GM19099 (cell line): Measurements from ENCODE around the gene HSD17B2.

Experiments used
- POLR2A ChIP-seq: IDR thresholded peaks from 3 replicates; pipeline ENCODE4 v1.6.1; 2011; ENCODE audit warnings: low read depth; ENCODE audit not compliant: insufficient read length; ENCODE audit errors: extremely low read depth

Gene HSD17B2

DNA sequence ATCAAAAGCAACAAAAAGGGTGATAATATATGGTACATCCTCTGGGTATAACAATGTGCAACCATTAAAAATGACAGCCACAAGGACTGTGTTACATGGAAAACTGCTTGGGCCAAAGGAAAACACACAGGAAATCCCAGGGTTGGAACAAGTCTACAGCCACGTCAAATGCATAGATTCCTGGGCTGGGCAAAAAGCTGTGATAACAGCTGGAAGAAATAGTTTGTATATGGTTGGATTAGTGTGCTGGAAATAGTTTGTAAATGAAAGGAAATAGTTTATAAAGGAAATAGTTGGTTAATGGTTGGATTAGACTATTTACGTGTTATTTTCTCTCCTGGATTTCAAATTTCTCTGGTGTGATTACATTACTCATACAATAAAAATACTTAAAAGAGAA lies 2.6 kb downstream of the HSD17B2 start:
- no peak for TF ChIP-seq POLR2A

GRCh38 chr16:82040296-82040695 lies 5.2 kb downstream of the HSD17B2 start:
- no peak for TF ChIP-seq POLR2A

DNA sequence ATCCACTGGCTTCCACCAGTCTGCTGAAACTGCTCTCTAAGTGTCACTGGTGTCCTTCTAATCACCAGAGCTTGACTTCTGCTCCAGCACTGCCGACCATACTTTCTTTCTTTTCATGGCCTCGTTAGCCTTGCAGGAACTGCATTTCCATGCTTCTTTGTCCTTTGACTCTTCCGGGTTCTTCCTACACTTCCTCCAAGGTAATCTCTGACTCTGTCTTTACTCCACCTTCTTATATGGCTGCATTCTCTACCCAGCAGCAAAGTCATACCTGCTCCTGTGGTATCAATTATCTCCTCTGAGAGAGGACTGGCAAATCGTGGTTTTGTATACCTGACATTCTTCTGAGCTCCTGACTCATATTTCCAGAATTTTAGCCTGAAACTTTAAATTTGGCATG lies 6.5 kb downstream of the HSD17B2 start:
- TF ChIP-seq POLR2A = no peak

DNA sequence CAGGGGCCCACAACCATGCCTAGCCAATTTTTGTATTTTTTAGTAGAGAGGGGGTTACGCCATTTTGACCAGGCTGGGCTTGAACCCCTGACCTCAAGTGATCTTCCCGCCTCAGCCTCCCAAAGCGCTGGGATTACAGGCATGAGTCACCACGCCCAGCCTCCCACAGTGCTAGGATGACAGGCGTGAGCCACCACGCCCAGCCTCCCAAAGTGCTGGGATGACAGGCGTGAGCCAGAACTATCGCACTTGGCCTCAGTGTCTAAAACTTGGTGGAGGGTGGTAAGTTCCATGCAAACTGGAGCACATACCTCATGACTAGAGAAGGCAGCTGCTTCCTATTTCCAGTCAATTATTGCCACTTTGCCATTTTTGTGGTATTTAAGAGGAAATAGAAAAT lies 7.1 kb downstream of the HSD17B2 start:
- no peak for TF ChIP-seq POLR2A

DNA sequence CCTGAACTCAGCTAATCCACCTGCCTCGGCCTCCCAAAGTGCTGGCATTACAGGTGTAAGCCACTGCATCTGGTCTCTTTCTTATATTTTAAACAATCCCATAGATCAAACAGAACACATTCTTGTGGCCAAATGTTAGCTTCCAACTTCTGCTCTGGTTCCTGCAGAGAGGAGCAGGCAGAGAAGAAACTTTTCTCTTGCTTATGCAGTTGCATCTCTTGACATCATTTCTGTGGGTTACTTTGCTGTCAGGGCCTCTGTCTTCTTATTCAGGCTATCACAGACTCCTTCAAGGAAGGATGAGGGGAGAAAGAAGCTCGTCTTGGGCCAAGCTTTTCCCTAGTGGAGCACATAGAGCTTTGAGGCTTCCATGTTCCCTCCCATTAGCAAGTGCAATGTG lies 7.8 kb downstream of the HSD17B2 start:
- no peak for TF ChIP-seq POLR2A

GRCh38 chr16:82043680-82044584 lies 8.9 kb downstream of the HSD17B2 start:
- no peak for TF ChIP-seq POLR2A

DNA sequence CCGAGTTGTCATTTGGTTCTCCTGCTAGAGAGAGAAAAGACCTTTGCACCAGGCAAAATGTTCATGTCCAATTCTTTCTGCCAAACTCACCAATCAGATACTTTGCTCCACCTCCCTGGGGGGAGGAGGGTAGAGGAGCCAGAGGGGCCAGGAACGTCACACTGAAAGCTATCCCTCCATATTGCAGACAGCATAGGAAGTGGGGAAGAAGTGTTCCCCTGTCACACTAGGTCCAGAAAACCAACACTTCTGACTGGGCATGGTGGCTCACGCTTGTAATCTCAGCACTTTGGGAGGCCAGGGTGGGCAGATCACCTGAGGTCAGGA lies 9.5 kb downstream of the HSD17B2 start:
- no peak for TF ChIP-seq POLR2A

DNA sequence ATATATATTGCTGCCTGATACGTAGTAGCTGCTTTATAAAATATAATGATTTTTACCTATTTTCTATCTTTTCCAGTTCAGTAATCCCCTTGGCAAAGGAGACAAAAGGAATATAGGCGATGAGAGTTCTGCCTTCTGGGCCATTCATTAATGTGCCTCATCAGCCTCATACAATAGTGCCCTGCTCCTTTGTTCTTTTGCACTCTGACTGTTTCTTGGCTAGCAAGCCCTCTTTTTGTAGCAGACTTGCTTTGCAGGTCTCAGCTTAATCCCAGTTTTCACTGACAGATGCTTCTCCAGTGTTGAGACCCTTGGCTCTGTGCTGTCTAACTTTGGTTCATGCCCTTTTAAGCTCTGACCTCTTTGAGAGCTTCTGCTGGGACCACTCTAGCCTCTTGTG lies 10.4 kb downstream of the HSD17B2 start:
- TF ChIP-seq POLR2A = no peak

GRCh38 chr16:82046541-82046940 lies 11.5 kb downstream of the HSD17B2 start:
- TF ChIP-seq POLR2A = no peak

DNA sequence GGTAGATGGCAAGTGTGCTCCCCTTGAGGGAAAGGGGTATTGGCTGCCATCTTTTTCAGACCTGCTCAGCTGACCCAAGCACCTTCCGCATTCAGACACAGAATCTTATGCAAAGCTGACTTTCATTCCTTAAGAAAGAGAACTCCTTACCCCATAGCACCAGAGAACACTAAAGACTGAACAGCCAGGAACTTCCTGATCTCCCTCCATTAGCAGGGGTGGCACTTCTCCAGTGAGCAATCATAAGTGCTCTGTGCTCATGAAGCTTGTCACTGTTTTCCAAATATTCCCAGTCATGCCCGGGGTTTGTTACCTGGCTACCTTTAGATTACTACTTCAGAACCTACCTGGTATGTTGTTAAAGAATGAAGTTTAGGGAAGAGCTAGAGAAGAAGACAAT lies 11.9 kb downstream of the HSD17B2 start:
- no peak for TF ChIP-seq POLR2A

DNA sequence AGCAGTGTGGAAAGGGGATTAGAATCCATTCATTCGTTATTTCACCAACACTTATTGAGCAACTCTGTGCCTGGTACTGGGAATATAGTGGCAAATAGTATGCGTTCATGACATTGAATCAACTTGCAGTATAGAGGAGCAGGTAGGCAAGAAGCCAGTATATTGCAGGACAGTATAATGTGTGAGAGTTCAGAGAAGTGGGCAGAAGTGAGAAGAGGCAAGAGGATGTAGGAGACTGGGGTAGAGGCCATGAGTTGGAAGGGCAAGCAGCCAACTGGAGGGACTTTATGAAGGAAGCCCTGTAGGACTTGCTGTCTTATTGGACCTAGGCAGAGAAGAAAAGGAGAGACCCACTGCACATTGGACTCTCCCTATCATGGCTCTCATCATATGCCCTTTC lies 12.3 kb downstream of the HSD17B2 start:
- TF ChIP-seq POLR2A = no peak

DNA sequence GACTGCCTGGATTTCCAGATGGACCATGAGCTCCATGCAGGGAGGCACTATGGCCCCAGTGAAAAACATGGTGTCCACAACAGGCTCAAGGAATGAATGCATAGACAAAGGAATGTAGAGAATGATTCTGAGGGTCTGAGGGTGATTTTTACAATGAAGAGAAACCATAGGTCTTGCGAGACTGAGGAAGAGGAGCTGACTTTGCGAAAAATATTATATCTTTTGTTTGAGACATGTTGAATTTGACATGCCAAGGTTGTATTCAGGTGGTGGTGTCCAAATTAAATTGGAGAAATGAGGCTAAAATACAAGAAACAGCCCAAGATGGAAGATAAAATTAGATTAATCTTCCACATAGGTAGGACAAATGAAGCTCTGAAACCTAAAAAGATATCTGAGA lies 12.7 kb downstream of the HSD17B2 start:
- no peak for TF ChIP-seq POLR2A

DNA sequence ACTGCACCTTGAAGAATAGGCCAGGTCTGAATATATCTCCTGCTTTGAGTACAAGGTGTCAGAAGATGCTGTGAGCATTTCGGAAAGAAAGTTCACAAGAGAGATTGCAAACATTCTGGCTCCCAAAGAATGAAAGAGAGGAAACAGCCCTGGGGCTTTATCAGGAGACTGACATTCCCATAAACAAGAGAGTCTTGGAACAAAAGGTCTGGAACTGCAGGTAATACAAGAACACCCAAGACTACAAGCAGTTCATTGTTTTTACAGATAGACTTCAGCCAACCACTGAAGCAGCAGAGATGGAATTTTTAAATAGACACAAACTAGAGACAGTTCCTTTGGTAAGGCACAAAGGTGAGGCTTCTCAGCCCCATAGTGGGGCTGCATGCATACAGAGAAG lies 14.4 kb downstream of the HSD17B2 start:
- no peak for TF ChIP-seq POLR2A

DNA sequence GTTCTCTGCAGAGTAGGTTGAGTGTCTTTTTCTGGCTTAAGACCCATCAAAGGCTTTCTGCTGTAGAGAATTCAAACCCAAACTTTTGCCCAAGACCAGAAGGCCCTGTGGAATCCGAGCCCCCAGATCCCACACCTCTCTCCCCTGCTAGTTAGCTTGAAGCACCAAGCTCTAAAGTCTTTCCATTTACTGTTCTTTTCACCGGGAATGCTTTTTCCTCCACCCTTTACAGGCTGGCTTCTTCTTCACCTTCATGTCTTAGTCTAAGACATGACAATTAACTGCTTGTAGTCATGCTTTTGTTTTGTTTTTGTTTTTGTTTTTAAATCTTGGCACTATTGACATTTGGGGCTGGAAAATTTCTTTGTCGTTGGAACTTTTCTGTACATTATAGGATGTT lies 15.5 kb downstream of the HSD17B2 start:
- no peak for TF ChIP-seq POLR2A

DNA sequence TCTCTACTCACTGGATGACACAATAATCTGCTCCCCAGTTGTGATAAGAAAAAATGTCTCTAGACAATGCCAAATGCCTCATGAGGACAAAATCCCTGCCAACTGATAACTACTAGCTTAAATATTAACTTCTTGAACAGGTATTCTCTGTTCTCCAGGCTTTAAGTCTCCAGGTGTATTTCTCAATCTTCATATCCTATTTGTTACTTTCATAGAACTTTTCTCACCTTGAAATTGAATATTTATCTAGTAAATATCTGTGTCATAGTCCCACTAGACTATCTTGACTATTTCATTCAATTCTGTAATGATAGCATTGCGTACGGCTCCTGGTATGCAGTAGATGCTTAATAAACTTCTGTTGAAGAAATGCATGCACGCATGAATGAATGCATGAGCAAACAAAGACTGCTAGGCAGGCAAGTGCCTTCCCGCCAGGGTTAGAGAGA lies 15.9 kb downstream of the HSD17B2 start:
- no peak for TF ChIP-seq POLR2A

DNA sequence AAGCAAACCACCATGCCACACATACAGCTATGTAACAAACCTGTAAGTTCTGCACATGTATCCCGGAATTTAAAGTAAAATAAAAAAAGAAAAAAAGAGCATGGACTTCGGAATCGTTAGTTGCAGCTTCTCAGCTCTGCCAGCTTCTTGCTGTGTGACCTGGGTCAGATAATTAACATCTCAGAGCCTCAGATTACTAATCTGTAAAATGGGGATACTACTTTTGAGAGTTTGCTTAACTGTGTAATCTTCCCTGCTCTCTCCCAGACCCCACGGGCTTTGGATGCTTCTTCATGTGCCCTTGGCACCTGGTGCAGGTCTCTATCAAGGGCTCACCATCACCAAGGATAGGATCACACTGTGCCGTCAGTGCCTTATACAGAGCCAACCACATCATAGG lies 16.6 kb downstream of the HSD17B2 start:
- TF ChIP-seq POLR2A = no peak

- TF ChIP-seq POLR2A = no peak
Measured at GRCh38 chr16:82055117-82055516, 20.1 kb downstream of the HSD17B2 start.
